Activated T-cell treated with anti-CD3 and anti-CD28 coated beads, Interleukin-2, amount 50 U/mL, for 72 hours (primary cell): ENCODE results near the gene PLA2G15. TPM values are rescaled to one million over a fixed set of nuclear protein-coding genes. Genes with fewer than 3 reads are reported as not detected.
A peak's percentile ranks its signal among the peaks of the same experiment; 100 is the strongest.
"Not testable (repeated sequence)": the region's sequence is repeated elsewhere in the genome, so short reads cannot be mapped to it uniquely, and the experiment has no call there.

Experiments
- ATAC-seq, 2 donors: fragments of 150-1000 bp; cut with Tn5 transposase; replicated peaks in 1 of 2; 2 replicates each; pipeline ENCODE4 v1.10.0; 2021; ENCODE audit warnings: moderate library complexity in 2 of 2, mild to moderate bottlenecking in 1 of 2
- DNase-seq, 2 donors: peaks; one replicate each; pipeline ENCODE4 v3.0.0; 2021 to 2022; ENCODE audit warnings: mixed read lengths in 1 of 2
- H3K27ac Mint-ChIP-seq: one replicate; pipeline ENCODE4 v1.8.0; 2022; ENCODE audit warnings: mild to moderate bottlenecking, moderate library complexity, mixed read lengths
- H3K27me3 Mint-ChIP-seq: one replicate; pipeline ENCODE4 v1.8.0; 2022; ENCODE audit warnings: low read depth, mixed read lengths
- H3K36me3 Mint-ChIP-seq, 2 donors: one replicate each; pipeline ENCODE4 v1.8.0; 2022; ENCODE audit warnings: mixed read lengths in 2 of 2, mild to moderate bottlenecking in 1 of 2; ENCODE audit not compliant: insufficient read depth in 2 of 2
- H3K4me1 Mint-ChIP-seq: one replicate; pipeline ENCODE4 v1.8.0; 2022; ENCODE audit warnings: low read depth, mixed read lengths
- H3K4me3 Mint-ChIP-seq, 2 donors: one replicate each; pipeline ENCODE4 v1.8.0; 2022; ENCODE audit warnings: mild to moderate bottlenecking in 2 of 2, mixed read lengths in 2 of 2, moderate library complexity in 2 of 2
- H3K9me3 Mint-ChIP-seq, 2 donors: one replicate each; pipeline ENCODE4 v1.8.0; 2022; ENCODE audit warnings: mixed read lengths in 2 of 2
- total RNA-seq, 2 donors: library from RNA; stranded (reverse); gene quantifications; one replicate each; pipeline ENCODE4 v1.2.3, GENCODE V29; 2022

The PLA2G15 gene
- total RNA-seq, 2 donors from 2014 or later = 6.1 to 7.6 TPM

DNA sequence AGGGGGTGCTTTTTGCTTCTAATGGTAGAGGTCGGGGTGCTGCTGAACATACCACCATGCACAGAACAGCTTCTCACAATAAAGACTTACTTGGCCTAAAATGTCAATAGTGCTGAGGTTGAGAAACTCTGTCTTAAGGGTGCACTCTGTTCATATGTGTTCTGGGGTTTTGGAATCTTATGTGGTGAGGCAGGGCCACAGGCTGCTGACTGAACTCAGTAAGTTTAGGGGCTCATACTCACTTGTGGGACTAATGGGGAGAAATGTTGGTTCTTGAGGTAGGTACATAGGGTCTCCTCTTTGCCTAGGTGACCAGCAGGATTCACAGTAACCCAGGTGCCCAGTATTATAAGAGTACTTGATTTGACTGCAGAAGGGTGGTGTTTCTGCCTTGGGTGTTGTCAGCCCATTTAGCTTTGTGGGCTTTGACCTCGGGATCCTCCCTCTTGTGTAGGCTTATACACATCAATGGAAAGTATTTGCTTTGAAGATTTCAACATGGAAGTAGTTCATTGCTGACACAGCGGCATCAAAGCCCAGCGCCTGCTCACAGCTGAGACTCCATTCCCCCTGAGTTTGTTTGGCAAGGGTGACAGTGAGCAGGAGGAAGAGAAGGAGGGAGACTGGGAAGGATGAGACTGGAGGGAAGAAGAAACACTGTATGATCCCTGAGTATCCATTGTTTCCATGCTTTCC is 36.3 kb downstream of the PLA2G15 start:
- peak overlapping the region; percentile 79 for H3K27ac Mint-ChIP-seq
- no peak for DNase-seq
- no peaks in the 10 kb centered on the region for H3K9me3 Mint-ChIP-seq
- H3K4me1 Mint-ChIP-seq = peaks cover 76% of the 10 kb centered on the region
- peak overlapping the region; percentile 0 to 44 for H3K4me3 Mint-ChIP-seq
- ATAC-seq = peak; percentile 47 to 67
- H3K36me3 Mint-ChIP-seq = peaks cover 8 to 26% of the 10 kb centered on the region in 2 donors
- H3K27me3 Mint-ChIP-seq = no peaks in the 10 kb centered on the region

GRCh38 chr16:68282064-68282452 is 36.9 kb downstream of the PLA2G15 start:
- H3K36me3 Mint-ChIP-seq = peaks cover 10 to 30% of the 10 kb centered on the region in 2 donors
- ATAC-seq = no peak
- H3K27me3 Mint-ChIP-seq = no peaks in the 10 kb centered on the region
- H3K4me1 Mint-ChIP-seq = peaks cover 77% of the 10 kb centered on the region
- peak overlapping the region; percentile 0 to 44 for H3K4me3 Mint-ChIP-seq
- DNase-seq = no peak
- H3K9me3 Mint-ChIP-seq = no peaks in the 10 kb centered on the region
- peak overlapping the region; percentile 79 for H3K27ac Mint-ChIP-seq

DNA sequence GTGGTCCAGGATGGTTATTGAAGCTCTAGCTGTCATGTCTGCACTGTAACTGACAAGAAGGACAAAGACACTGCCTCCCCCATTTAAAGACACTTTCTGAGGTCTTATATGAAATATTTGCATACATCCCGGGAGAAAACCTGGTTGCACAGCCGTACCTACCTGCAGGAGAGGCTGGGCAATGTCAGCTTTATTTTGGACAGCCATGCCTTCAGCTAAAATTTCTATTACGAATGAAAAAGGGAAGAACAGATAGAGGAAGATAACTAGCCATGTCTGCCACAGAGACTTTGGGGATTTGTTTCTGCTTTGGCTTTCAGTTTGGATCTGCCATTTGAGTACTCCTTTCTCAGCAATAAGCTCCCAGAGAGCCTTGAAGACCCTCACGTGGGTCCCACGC is 38.2 kb downstream of the PLA2G15 start:
- Mint-ChIP-seq H3K27me3 (no peaks in the 10 kb centered on the region), H3K4me3 (peak overlapping the region; percentile 48 to 77), H3K36me3 (peaks cover 12 to 39% of the 10 kb centered on the region in 2 donors), H3K9me3 (no peaks in the 10 kb centered on the region), H3K27ac (peak overlapping the region; percentile 95), H3K4me1 (peaks cover 90% of the 10 kb centered on the region)
- DNase-seq = no peak
- no peak for ATAC-seq

- ATAC-seq (peak; percentile 20 to 39), DNase-seq (no peak)
- Mint-ChIP-seq H3K36me3 (peaks cover 12 to 39% of the 10 kb centered on the region in 2 donors), H3K4me1 (peaks cover 96% of the 10 kb centered on the region), H3K9me3 (no peaks in the 10 kb centered on the region), H3K27ac (peak overlapping the region; percentile 95), H3K4me3 (peak overlapping the region; percentile 48 to 77), H3K27me3 (no peaks in the 10 kb centered on the region)
These were observed 38.8 kb downstream of the PLA2G15 start for GRCh38 chr16:68283801-68284598.

DNA sequence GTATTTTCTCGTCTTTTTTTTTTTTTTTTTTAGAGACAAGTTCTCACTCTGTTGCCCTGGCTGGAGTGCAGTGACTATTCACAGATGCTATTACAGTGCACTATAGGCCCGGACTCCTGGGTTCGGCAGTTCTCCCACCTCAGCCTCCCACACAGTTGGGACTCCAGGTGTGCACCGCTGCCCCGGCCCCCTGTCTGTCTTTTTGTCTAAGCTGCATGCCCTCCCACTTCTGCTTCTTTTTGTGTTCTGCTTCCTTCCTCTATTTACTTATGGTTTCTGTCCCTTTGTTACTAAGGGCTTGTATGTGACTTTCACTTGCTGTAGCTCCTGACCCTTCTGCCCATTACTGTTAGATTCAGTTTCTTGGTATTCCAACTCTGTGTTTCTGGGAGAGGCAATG is 39.7 kb downstream of the PLA2G15 start:
- ATAC-seq = no peak
- Mint-ChIP-seq H3K27ac (peak overlapping the region; percentile 95), H3K4me3 (peak overlapping the region; percentile 48 to 66), H3K4me1 (peaks cover 96% of the 10 kb centered on the region), H3K36me3 (peaks cover 12 to 34% of the 10 kb centered on the region in 2 donors), H3K27me3 (no peaks in the 10 kb centered on the region), H3K9me3 (no peaks in the 10 kb centered on the region)
- no peak for DNase-seq

GRCh38 chr16:68285683-68286082 is 40.5 kb downstream of the PLA2G15 start:
- Mint-ChIP-seq H3K9me3 (no peaks in the 10 kb centered on the region), H3K4me3 (peak overlapping the region; percentile 66 to 79), H3K4me1 (peaks cover 100% of the 10 kb centered on the region), H3K36me3 (peaks cover 12 to 36% of the 10 kb centered on the region in 2 donors), H3K27ac (peak overlapping the region; percentile 68), H3K27me3 (no peaks in the 10 kb centered on the region)
- DNase-seq (no peak), ATAC-seq (no peak)

- Mint-ChIP-seq H3K9me3 (no peaks in the 10 kb centered on the region), H3K27ac (peak overlapping the region; percentile 68), H3K36me3 (peaks cover 14 to 37% of the 10 kb centered on the region in 2 donors), H3K4me3 (peak overlapping the region; percentile 66 to 79), H3K4me1 (peaks cover 100% of the 10 kb centered on the region), H3K27me3 (no peaks in the 10 kb centered on the region)
- no peak for DNase-seq
- ATAC-seq = peak; percentile 26 to 37
These were observed 41.2 kb downstream of the PLA2G15 start for GRCh38 chr16:68286153-68287074.

DNA sequence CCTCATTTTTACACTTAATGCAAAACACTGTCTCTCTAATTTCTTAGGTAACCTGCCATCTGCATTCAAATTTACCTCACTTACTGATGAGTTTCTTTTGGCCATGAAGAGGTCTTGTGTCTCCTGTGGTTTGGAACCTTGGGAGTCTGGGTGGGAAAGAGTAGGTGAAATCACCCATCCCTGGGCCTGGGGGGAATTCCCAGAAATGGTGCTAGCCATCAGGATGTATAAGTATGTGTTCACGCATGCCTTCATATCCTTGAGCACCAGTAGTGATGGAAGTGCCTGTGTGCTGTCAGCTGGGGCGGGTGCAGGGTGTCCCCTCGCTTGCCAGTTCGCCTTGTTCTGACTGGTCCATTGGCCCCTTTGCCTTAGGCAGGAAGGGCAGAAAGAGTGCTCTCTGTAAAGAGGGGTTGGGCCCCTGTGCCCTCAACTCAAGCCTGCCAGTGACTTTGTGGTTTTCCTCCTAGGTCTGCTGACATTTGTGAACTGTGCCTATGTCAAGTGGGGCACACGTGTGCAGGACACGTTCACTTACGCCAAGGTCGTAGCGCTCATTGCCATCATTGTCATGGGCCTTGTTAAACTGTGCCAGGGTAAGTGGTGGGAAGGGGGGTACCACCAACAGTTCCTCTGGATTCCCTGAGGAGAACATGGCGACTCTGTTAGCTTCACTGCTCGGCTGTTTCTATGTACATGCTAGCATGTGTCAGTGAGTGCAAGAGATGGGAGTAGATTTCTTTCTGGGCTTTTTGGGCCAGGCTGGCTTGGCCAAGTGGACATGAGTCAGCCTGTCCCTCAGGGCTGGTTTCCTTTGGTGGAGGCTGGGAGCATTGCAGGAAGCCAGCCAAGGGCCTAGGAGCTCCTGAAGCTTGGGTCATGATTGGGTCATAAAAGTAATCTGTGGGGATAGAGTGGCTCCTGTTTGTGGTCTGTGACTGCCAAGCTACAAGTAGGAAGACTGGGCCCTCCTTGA is 42.4 kb downstream of the PLA2G15 start:
- peak overlapping the region; percentile 53 to 79 for H3K4me3 Mint-ChIP-seq
- peaks cover 10 to 37% of the 10 kb centered on the region in 2 donors for H3K36me3 Mint-ChIP-seq
- ATAC-seq (peak; percentile 40 to 52), DNase-seq (peak; percentile 49 to 50)
- H3K4me1 Mint-ChIP-seq = peaks cover 98% of the 10 kb centered on the region
- peak overlapping the region; percentile 89 for H3K27ac Mint-ChIP-seq
- no peaks in the 10 kb centered on the region for H3K27me3 Mint-ChIP-seq
- no peaks in the 10 kb centered on the region for H3K9me3 Mint-ChIP-seq

DNA sequence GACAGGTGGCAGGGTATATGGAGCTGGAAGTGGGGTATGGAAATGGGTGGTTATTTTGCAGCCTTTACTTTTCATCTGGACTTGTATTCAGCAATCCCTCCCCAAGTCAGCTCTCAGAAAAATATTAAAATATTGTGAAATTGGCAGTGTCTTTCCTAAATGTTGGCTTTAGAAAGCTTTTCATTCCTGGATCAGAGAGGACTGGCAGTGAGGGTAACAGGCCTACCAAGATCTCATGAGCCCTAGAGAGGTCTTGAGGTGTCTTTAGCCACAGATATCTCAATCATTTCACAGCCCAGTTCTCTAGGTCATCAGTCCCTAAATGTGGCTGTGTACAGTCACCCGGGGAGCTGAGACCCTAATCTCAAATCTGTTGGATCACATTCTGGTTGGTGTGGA is 43.1 kb downstream of the PLA2G15 start:
- Mint-ChIP-seq H3K27ac (peak overlapping the region; percentile 89), H3K36me3 (peaks cover 10 to 38% of the 10 kb centered on the region in 2 donors), H3K4me3 (peak overlapping the region; percentile 53 to 79), H3K27me3 (no peaks in the 10 kb centered on the region), H3K9me3 (no peaks in the 10 kb centered on the region), H3K4me1 (peaks cover 95% of the 10 kb centered on the region)
- DNase-seq = no peak
- ATAC-seq = no peak

GRCh38 chr16:68288796-68289195 is 43.6 kb downstream of the PLA2G15 start:
- peaks cover 14 to 41% of the 10 kb centered on the region in 2 donors for H3K36me3 Mint-ChIP-seq
- H3K27me3 Mint-ChIP-seq, H3K9me3 Mint-ChIP-seq, DNase-seq, ATAC-seq: not testable (repeated sequence)
- peak overlapping the region; percentile 44 to 51 for H3K4me3 Mint-ChIP-seq
- peak overlapping the region; percentile 89 for H3K27ac Mint-ChIP-seq
- H3K4me1 Mint-ChIP-seq = peaks cover 94% of the 10 kb centered on the region

DNA sequence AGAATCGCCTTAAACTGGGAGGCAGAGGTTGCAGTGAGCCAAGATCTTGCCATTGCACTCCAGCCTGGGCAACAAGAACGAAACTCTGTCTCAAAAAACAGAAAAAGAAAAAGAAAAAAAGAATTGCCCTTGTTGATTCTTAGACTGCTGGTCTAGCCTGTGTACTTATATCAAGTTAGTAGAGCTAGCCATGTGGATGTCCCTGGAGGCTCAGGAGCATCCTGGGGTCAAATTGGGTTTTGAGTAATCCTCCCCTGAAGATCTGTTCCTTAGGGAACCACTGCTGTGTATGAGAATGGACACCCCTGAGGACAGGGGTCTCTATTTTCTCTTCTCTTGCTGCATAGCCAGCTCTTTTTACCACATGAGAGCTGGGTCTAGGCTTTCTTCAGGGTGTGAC is 44.0 kb downstream of the PLA2G15 start:
- Mint-ChIP-seq H3K9me3 (no peaks in the 10 kb centered on the region), H3K4me3 (peak overlapping the region; percentile 44 to 51), H3K36me3 (peaks cover 16 to 43% of the 10 kb centered on the region in 2 donors), H3K4me1 (peaks cover 93% of the 10 kb centered on the region), H3K27me3 (no peaks in the 10 kb centered on the region), H3K27ac (peak overlapping the region; percentile 89)
- ATAC-seq (no peak), DNase-seq (no peak)
